Activated CD4-positive, CD25-positive, alpha-beta regulatory T cell treated with anti-CD3 and anti-CD28 coated beads, Interleukin-2, amount 50 U/mL, for 72 hours (primary cell): Measurements from ENCODE around the gene CDK10.
"Not testable (repeated sequence)": the region's sequence is repeated elsewhere in the genome, so short reads cannot be mapped to it uniquely, and the experiment has no call there.

Experiments
- DNase-seq: peaks from one replicate; pipeline ENCODE4 v3.0.0; 2021

Gene CDK10, protein sequence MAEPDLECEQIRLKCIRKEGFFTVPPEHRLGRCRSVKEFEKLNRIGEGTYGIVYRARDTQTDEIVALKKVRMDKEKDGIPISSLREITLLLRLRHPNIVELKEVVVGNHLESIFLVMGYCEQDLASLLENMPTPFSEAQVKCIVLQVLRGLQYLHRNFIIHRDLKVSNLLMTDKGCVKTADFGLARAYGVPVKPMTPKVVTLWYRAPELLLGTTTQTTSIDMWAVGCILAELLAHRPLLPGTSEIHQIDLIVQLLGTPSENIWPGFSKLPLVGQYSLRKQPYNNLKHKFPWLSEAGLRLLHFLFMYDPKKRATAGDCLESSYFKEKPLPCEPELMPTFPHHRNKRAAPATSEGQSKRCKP

DNA sequence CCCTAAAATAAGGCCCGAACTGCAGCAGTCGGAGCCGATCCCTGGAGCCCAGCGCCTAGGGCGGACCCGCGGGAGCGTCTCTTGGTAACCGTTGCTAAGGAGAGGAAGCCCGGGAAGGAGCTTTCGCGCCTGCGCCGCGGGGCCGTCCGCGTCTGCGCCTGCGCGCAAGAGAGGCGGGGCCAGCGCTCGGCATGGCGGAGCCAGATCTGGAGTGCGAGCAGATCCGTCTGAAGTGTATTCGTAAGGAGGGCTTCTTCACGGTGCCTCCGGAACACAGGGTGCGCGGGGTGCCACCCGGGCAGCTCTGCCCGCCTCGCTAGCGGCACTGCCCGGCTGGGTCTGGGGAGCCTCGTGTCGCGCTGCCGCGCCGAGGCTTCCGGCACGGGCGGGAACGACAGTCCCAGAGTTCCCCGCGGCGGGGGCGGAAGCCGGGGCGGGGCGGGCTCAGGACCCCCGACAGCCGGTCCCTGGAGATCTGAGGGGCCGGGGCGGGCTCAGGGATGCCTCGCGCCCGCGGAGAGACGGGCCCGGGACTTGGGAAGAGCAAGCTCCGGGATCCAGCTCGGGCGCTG is at the start of gene CDK10:
Gene CDK10, plus strand, starts transcription at position 170 of the 572 bp plus-strand sequence. Its CDS starts 22 bp downstream, at position 192.
- peak; percentile 96 for DNase-seq

DNA sequence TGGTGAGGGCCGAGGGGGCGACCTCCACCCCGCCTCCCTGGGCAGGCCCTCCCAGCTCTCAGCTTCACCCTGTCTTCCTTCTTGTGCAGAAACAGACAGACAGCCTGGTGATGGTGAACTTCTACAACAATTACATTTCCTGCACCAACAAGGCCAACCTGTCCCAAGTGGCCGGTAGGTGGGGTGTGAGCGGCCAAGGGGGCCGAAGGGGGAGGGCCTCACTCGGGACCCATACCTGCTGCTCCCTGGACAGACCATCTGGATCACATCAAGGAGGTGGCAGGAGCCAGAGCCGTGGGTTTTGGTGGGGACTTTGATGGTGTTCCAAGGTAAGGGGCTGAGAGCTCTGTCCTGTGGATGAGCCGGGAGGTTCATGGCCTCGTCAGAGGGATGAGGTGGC is 49.1 kb upstream of the CDK10 start:
- no peak for DNase-seq

DNA sequence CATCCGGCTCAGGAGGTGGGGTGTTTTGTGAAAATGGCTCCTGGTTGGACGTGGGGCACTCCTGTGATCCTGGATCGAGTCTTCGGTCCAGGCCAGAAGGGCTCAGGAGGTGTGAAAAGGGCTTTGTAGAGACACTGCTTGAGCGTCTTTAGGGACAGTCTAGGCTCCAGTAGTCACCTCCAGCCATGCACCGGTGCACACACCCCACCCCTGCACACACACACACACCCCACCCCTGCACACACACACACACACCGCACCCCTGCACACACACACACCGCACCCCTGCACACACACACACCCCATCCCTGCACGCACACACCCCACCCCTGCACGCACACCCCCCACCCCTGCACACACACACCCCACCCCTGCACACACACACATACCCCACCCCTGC is 48.0 kb upstream of the CDK10 start:
- DNase-seq, result no peak

DNA sequence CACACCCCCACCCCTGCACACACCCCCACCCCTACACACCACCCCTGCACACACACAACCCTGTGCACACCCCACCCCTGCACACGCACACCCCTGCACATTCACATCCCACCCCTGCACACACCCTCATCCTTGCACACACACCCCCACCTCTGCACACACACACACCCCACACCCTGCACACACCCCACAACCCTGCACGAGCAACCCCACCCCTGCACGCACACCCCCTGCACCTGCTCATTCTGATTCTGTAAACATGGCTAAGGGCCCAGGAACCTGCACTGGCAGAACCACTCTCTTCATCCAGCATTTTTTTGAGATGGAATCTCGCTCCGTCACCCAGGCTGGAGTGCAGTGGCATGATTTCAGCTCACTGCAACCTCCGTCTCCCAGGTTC is 47.1 kb upstream of the CDK10 start:
- DNase-seq, result no peak

DNA sequence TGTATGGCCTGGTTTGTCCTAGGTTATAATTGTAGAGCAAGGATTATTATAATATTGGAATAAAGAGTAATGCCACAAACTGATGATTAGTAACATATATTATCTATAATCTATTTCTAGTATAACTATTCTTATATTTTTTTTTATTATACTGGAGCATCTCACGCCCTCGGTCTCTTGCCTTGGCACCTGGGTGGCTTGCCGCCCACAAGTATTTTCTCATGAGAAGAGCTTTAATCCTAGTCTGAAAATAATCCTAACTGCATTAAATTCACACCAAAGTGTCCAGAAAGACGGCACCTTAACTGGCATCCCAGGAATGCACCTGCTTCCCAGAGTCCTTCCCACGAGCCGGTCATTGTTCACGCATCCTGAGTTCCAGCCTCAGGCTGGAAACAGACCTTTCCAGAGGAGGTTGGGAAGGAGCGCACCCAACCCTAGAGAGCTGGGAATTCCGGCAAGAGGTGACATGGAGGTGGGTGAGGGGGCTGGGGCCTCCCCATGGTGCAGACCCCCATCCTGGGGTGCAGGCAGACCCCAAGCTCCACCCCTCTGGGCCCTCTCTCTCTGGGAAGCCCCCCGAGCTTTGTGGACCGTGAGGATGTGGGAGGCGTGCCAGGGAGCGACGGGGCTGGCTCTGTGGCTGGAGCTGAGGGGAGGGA is 44.9 kb upstream of the CDK10 start:
- no peak for DNase-seq

DNA sequence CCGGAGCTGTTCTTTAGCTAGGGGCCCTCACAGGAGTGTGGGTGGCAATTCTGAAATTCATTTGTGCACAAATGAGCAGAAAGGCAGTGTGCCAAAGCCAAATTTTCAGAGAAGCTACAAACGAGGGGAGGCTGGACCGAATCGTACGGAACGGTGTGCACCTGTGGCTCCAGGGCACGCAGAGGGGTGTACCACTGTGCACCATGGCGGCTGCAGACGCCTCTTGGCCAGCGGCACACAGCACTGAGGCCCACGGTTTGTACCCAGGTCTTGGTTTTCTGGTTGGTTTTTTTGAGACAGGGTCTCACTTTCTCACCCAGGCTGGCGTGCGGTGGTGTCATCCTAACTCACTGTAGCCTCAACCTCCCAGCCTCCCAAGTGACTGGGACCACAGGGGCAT is 43.9 kb upstream of the CDK10 start:
- DNase-seq, result no peak

DNA sequence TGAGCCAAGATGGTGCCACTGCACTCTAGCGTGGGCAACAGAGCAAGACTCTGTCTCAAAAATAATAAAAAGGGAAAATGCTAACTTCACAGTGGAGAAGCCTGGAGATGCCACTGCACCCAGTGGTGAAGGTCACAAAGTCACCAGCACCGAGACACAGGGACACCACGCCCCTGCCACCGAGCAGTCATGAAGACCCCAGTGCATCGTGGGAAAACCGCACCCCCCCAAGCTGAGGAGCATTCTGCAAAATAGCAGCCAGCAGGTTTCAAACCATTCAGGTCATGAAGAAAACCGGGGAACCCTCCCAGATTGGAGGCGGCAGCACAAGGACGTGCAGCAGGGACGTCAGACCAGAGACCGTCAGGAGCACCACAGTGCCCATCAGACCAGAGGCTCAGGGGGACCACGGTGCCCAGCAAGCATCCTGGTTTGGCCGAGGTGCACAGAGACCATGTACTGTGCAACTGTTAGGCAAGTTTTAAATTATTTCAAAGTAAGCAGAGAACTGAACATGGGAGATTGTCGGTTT is 42.7 kb upstream of the CDK10 start:
- no peak for DNase-seq

DNA sequence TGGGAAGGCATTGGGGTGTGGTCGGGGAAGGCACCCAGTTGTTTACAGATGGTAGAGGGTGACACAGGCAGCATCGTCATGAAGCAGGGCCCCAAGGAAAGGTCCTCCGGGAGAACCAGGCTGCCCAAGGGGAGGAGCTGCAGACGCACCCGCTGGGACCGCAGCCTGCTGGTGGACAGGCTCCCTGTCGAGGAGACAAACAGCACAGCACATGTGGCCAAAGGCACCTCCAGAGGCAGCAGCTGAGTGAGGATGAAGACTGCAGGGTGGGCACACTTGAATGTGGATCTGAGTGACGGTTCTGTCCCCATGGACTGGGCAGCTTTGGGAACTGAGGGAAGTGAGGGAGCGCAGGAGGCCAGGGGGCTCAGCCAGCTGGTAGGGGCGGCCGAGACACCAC is 41.4 kb upstream of the CDK10 start:
- DNase-seq, result no peak

DNA sequence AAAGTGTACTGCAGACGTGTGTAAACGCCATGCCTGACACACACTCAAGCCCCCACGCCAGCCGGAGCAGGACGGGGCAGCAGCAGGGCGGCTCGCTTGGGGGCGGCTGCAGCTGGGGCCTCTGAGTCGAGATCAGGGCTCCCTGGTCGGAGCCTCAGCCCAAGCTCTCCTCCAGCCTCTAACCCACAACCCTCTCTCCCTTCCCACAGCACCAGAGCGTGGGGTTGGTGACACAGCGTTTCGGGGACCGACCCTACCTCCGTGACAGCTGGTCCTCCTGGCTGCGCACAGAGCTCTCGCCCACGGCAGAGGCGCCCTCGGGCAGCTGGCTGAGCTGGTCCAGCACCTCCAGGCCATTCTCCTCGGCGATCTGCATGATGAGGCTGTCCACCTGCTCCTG is 40.2 kb upstream of the CDK10 start:
- no peak for DNase-seq

DNA sequence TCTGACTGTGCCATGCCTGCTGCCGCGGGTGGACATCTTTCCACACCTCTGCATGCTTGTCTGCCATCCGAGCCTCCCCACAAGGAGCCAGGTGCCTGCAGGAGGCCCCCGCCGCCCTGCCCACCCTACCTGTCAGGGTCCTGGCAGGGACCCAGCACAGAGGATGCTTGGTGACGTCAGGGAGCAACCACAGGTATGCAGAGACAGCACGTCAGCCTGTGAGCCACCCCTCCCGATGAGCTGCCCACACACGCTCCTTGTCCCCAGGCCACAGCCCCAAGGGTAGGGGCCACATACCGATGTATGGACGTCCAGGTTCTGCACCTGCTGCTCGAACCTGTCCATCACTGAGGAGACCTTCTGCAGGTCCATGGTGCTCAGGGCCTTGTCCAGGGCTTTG is 39.6 kb upstream of the CDK10 start:
- no peak for DNase-seq

DNA sequence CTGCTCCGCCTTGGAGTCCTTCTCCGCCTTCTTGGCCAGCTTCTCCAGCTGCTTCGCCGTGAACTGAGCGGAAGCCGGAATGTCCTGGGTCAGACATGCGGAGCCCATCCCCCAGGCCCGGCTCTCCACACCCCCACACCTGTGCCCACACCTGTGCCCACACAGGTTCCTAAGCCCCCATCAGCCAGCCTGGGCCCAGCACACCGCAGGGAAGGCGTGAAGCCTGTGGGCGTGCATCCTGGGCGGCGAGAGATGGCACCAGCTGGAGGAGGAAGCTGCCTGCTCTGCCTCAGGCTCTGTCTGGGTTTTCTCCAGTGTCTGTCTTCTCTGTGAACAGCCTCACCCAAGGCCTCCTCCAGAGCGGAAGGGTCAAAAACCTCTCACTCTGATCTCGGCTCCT is 34.9 kb upstream of the CDK10 start:
- DNase-seq, result no peak

DNA sequence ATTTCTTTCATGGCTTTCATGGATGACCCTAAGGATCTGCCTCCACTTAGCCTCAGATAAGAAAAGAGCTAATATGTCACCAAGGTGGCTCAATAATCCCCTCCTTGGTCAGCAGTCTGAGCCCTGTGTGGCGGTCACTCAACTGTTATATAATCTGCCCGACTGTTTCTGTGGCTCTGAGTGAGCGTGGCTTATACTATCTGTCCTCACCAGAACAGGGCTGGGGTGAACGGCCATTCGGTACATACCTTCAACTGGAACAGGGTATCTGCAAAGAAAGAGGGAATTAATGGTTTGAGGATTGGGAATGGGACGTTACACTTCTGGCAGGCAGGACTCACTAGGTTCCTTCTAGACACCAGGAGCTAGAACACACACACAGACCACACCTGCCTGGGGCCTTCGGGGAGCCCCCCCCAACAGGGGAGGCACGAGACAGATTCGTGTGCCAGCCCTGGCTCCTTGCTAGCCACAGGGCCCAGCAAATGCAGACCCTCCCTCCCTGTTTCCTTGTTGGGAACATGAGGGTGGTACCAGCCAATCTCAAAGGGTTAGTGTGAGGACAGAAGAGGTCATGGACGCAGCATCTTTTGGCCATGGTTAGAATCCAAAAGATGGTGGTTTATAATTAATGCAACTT is 32.7 kb upstream of the CDK10 start:
- no peak for DNase-seq

DNA sequence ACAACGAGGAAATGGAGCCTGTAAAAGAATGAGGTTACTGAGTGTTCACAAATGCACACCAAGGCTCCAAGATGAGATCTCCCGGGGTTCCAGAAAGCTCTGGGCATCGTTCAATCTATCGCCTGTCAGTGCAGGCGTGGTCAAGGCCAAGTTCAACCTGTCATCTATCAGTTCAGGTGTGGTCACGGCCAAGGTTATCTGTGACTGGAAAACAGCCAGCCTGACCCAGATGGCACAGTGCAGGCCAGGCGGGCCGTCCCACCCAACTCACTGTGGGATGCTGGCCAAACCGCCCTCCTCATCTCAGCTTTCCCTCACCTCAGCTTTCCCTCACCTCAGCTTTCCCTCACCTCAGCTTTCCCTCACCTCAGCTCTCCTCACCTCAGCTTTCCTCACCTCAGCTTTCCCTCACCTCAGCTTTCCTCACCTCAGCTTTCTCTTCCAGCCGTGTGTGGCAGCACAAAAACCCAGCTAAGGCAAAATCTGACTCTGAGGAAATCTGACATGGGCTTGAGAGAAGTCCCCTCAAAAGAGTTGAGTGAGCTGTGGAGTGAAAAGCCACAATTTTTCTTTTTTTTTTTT is 31.3 kb upstream of the CDK10 start:
- DNase-seq, result no peak

DNA sequence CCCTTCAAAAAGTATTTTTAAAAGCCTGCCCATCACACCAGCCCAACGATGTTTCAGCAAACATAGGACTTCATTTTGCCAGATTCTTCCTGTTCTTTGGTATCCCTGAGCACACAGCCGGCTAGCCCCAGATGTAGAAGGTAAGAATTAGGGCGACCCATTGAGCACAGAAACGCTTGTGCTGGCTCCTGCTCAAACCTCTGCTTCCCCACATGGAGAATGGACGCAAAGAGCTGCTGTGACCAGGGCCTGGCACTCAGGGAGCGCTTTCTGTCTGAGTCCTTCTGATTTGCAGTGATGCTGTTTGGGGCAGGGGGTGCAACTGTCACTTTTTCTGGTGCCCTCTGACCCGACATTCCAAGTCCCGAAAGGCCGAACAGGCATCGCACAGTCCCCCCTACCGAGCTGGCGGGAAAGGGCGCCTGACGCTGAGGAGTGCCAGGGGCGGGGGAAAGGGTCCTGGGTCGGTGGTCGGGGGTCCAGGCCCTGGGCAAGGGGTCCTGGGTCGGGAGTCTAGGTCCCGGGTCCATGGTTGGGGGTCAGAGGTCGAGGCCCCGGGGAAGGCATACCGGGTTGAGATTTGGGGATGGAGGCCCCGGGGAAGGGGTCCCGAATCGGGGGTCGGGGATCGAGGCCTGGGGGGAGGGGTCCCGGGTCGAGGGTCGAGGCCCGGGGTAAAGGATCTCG is 29.9 kb upstream of the CDK10 start:
- DNase-seq, result no peak

DNA sequence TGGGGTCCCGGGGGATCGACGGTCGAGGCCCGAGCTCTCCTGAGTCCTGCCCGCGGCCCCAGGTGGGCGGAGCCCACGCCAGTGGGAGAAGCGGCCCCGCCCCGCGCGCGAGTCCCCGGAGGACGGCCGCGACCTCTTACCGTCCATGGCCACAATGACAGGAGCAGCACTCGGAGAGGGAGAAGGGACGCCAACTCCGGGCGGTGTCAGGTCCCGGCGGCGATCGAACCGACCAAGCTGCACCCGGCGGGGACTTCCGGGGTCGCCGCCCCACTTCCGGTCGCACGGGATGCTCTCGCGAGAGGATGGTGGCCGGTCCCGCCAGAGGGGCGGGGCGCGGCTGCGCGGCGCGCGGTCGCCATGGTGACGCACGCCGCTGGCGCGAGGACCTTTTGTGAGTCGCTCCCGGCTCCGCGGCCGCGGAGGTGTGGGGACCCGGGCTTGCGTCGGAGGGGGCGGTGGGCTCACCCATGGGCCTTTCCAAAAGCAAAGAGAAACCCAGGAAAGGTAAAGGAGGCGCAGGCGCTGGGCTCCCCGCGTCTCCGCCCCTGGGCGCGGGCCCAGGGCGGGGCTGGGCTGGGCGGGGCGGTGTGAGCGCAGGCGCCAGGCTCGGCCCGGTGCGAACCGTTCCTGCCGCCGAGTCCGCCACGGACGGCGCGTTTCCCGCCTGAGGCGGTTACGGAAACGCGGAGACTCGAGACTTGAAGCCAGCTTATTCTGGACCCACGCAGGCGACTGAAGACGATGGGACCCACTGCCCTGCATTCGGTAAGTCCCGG is 28.9 kb upstream of the CDK10 start, which contains the start of the genes CHMP1A and SPATA33:
Gene CHMP1A, minus strand, starts transcription at position 267 of the 779 bp plus-strand sequence. Its CDS starts 120 bp downstream, at position 147.
Gene SPATA33, plus strand, starts transcription at position 395 of the 779 bp plus-strand sequence. Its CDS starts 76 bp downstream, at position 471.
- peak; percentile 96 for DNase-seq

DNA sequence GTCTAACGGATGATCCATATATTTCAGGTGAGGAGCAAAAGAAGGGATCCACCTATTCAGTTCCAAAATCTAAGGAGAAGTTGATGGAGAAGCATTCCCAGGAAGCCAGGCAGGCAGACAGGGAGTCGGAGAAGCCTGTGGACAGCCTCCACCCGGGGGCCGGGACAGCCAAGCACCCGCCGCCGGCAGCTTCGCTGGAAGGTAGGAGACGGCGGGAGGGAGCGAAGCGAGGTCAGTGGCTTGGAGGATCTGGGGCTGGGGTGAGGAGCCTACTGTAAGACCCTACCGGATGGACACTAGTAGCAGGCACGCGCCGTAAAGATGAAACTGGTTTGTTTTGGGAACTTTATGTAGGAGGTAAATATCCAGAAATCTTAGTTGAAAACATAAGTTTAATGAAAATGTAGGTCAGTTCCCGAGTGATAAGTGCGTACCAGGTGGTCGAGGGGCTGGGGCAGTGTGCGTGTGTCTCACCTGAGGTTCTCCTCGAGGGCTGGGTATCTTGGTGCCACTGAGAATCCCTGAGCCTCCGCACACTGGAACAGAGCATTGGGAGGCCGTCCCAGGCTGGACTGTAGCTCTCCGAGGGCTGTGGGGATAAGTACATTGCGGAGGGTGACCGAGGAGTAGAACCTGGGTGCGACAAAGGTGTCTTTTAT is 28.1 kb upstream of the CDK10 start:
- DNase-seq, result peak; percentile 48

DNA sequence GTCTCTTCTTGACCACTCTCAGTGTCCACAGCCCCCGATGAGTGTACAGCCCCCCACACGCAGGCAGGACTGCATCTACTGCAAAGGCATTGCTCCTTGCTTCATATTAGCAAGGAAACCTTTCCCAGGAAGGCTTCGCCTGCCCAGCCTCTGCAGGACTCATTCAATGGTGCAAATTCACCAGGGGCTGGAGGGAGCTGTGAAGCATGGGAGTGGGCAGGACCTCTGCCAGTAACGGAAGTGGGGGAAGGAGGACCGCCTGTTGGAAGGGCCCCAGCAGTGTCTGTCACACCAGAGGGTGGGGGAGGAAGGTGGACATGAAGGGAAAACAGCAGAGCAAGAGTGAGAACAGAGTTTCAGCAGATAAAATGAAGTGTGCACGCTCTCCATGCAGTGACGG is 26.3 kb upstream of the CDK10 start:
- no peak for DNase-seq

DNA sequence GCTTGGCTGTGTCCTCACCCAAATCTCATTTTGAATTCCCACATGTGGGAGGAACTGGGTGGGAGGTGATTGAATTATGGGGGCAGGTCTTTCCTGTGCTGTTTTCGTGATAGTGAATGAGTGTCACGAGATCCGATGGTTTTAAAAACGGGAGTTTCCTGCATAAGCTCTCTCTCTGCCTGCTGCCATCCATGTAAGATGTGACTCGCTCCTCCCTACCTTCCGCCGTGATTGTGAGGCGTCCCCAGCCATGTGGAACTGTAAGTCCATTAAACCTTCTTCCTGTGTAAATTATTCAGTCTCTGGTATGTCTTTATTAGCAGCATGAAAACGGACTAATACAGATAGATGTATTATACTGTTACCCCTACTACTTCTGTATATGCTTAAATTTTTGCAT is 25.3 kb upstream of the CDK10 start:
- DNase-seq, result no peak

DNA sequence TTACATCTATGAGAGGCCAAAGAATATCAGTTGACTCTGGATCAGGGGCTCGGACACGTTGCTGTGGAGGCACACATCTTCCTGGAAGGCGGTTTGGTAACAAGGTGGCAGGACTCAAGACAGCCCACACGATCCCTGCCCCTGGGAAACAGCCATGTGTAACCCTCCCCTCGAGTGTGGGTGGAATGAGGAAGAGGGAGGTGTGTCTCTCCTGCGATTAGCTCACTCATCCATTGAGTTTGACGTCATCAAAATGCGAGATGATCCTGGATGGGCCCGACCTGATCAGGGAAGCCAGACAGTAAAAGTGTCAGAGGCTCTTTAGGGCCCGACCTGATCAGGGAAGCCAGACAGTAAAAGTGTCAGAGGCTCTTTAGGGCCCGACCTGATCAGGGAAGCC is 22.3 kb upstream of the CDK10 start:
- not testable (repeated sequence) for DNase-seq

DNA sequence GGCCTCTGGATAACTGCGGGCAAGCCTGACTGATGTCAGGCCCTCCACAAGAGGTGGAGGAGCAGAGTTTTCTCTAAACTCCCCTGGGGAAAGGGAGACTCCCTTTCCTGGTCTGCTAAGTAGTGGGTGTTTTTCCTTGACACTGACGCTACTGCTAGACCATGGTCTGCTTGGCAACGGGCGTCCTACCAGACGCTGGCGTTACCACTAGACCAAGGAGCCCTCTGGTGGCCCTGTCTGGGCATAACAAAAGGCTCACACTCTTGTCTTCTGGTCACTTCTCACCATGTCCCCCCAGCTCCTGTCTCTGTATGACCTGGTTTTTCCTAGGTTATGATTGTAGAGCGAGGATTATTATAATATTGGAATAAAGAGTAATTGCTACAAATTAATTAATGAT is 19.5 kb upstream of the CDK10 start:
- not testable (repeated sequence) for DNase-seq

DNA sequence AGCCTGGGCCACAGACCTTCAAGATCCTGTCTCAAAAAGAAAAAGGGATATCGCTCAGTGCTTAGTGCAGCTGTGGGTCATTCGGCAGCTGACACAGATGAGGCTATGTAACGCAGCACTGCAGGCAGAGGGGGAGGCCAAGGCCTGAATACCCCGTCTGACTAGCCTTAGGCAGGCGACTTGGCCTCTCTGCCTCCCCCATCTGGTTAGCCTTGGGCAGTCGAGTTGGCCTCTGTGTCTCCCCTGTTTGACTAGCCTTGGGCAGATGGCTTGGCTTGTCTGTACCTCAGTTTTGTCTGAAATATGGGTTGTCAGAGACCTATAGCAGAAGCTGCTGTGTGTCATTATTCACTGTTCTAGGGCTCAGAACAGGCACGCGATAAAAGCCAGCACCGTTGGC is 18.9 kb upstream of the CDK10 start:
- DNase-seq, result no peak
